Ovary (tissue), 9 donors: ENCODE results near the gene NHS. TPM values are rescaled to one million over a fixed set of nuclear protein-coding genes. Genes with fewer than 3 reads are reported as not detected.

Experiments used
- DNase-seq, 5 donors: peaks; one replicate each; pipeline ENCODE4 v3.0.0-alpha.2; 2019 to 2020
- H3K27ac ChIP-seq, 2 donors: fragments of 200-600 bp; one replicate each; pipeline versions ENCODE4 v1.5.1 to v1.8.0; 2019 to 2022
- H3K27me3 ChIP-seq: fragments of 200-600 bp; one replicate; pipeline ENCODE4 v1.8.0; 2022
- H3K36me3 ChIP-seq: fragments of 200-600 bp; sonication (generic); one replicate; pipeline ENCODE4 v1.5.1; 2019
- H3K4me1 ChIP-seq: one replicate; pipeline ENCODE4 v1.8.1; 2013; ENCODE audit warnings: mild to moderate bottlenecking, moderate library complexity; ENCODE audit not compliant: insufficient read depth
- H3K4me3 ChIP-seq: fragments of 200-600 bp; sonication (generic); one replicate; pipeline ENCODE4 v1.5.1; 2017
- H3K9me3 ChIP-seq, 2 donors: fragments of 200-600 bp in 1 of 2; sonication (generic) in 1 of 2; one replicate each; pipeline versions ENCODE4 v1.5.1 to v1.8.1; 2013 to 2019; ENCODE audit warnings: mild to moderate bottlenecking in 1 of 2, moderate library complexity in 1 of 2
- EP300 ChIP-seq: sonication (generic); formaldehyde crosslinking; IDR thresholded peaks from one replicate; pipeline ENCODE4 v1.6.1; 2017; ENCODE audit warnings: antibody characterized with exemption
- POLR2A ChIP-seq: fragments of 450-650 bp; IDR thresholded peaks from one replicate; pipeline ENCODE4 v1.6.1; 2017; ENCODE audit warnings: antibody characterized with exemption, mild to moderate bottlenecking, moderate library complexity
- WGBS, 3 donors: extraction: QIAGEN DNeasy Blood & Tissue Kit in 1 of 3; methylation state at CpG; one replicate each; pipeline versions ENCODE4 v1.1.5 to v1.1.7; 2013 to 2017; 5-methylcytosine and 5-hydroxymethylcytosine counted together
- intact Hi-C, 4 donors: fragments of 100-400 bp; cut with DNase I; formaldehyde crosslinking; loops; one replicate each; pipeline versions ENCODE4 v1.11.0 to v1.15.1; 2022 to 2023
- polyA plus RNA-seq, 2 donors: library from polyadenylated mRNA; stranded (reverse); fragments of 200-250 nt in 1 of 2; fragments of 350-450 nt in 1 of 2; fragmentation: Illumina TruSeq in 1 of 2; extraction: RNeasy Lipid Tissue Mini Kit (QIAGEN cat#74804) in 1 of 2; gene quantifications; one replicate each; pipeline ENCODE4 v1.2.3, GENCODE V29; 2013 to 2014
- total RNA-seq, 7 donors: library from RNA; depleted of rRNA in 2 of 7; stranded (reverse); fragments of >200 nt in 2 of 7; fragmentation: NEBNext Ultra II Directional in 3 of 7; extraction: Animal tissue kit (Norgen Biotek cat#: 25700) in 3 of 7; gene quantifications; one replicate each; pipeline versions ENCODE4 v1.1.0 to v1.2.4, GENCODE V29; 2016 to 2023
- TF ChIP-seq, protein P1 (sequence below), 3 donors: fragments of 450-650 bp in 2 of 3; fragments of 200-600 bp in 1 of 3; IDR thresholded peaks; one replicate each; pipeline versions ENCODE4 v1.5.1 to v1.8.0; 2016 to 2022; ENCODE audit warnings: antibody characterized with exemption in 3 of 3, mild to moderate bottlenecking in 1 of 3
- donor health status: DM: no; HTN: no; CAD: no; lungs with moderate emphysema.
- donor health status: DM: no; HTN: no; CAD: no.
- donor health status: Bipolar disorder and iron deficiency.
- donor health status: DM: yes; HTN: yes; CAD: no.
- donor health status: DM: no; HTN: no; CAD: no.
- donor health status: DM: yes; HTN: yes; CAD: no.

The NHS gene
- total and polyA plus RNA-seq, 9 donors, result 2.3 to 9.5 (median 6.7) TPM

DNA sequence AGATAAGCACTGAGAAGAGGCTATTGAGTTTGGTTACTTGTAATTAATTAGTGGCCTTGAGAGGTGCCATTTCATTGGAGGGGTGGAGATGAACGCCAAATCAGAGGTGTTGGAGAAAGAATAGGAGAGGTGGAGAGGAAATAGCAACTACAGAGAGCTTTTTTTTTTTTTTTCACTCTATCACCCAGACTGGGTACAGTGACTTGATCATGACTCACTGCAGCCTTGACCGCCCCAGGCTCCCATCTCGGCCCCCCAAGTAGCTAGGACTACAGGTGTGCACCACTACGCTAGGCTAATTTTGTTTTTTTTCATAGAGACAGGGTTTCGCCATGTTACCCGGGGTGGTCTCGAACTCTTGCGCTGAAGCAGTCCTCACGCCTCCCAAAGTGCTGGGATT is 5.2 kb downstream of the NHS start:
- Histone ChIP-seq H3K27me3 (no peaks in the 10 kb centered on the region), H3K9me3 (no peaks in the 10 kb centered on the region), H3K4me1 (no peaks in the 10 kb centered on the region), H3K27ac (no peak overlapping the region), H3K4me3 (no peak overlapping the region), H3K36me3 (no peaks in the 10 kb centered on the region)
- TF ChIP-seq EP300, result no peak
- TF ChIP-seq POLR2A, result no peak
- TF ChIP-seq, protein P1, sequence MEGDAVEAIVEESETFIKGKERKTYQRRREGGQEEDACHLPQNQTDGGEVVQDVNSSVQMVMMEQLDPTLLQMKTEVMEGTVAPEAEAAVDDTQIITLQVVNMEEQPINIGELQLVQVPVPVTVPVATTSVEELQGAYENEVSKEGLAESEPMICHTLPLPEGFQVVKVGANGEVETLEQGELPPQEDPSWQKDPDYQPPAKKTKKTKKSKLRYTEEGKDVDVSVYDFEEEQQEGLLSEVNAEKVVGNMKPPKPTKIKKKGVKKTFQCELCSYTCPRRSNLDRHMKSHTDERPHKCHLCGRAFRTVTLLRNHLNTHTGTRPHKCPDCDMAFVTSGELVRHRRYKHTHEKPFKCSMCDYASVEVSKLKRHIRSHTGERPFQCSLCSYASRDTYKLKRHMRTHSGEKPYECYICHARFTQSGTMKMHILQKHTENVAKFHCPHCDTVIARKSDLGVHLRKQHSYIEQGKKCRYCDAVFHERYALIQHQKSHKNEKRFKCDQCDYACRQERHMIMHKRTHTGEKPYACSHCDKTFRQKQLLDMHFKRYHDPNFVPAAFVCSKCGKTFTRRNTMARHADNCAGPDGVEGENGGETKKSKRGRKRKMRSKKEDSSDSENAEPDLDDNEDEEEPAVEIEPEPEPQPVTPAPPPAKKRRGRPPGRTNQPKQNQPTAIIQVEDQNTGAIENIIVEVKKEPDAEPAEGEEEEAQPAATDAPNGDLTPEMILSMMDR (IDR thresholded peaks at IDR 0.05), result no peak
- 86 to 90% (median 88%) methylated on average over 9 of the region's 9 CpGs for WGBS, 3 donors
- intact Hi-C loops, result no loop called here
- no peak for DNase-seq

DNA sequence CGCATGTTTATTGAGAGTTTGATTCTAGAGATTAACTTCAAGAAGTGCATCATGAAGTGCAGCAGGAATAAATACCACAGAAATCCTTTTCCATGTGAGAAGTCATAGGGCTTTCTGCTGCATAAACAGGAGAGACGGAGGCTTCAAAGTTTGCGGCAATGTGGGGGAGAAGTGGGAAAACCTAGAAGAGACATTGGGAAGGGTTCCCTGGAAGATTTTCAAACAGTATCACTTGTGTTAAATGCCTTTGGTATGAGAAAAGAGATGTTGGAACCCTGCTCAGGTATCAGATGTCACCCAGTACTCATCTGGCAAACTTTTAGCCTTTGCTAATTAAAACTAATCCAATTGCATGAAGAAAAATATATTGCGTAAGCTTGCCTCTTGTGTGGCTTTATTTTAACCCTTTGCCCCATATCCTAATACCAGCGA is 15.4 kb downstream of the NHS start:
- Histone ChIP-seq H3K27ac (no peak overlapping the region), H3K4me3 (no peak overlapping the region), H3K4me1 (no peaks in the 10 kb centered on the region), H3K36me3 (no peaks in the 10 kb centered on the region), H3K9me3 (no peaks in the 10 kb centered on the region), H3K27me3 (no peaks in the 10 kb centered on the region)
- DNase-seq, result no peak
- intact Hi-C loops, result no loop called here
- no peak for TF ChIP-seq EP300
- TF ChIP-seq, protein P1 (IDR thresholded peaks at IDR 0.05), result no peak
- no peak for TF ChIP-seq POLR2A
- 52 to 80% (median 65%) methylated on average over 5 of the region's 5 CpGs for WGBS, 3 donors

DNA sequence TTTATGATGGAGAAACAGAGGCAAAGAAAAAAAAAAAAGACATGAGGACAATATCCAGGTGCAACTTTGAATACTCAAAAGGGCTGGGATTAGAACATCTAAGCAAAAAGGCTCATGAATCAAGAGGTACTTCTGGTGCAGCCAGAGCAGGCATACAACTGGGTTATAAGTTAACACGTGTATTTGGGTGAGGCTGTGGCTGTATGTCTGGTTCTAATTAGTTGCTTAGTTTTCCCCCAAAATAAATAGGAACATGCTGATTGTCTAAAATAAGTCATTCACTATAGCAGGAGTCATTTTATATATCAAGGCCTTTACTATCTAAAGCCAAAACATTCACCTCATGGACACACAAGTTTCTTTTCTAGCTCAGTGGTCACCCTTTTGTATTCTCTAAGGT is 20.2 kb downstream of the NHS start:
- intact Hi-C loops, result no loop called here
- Histone ChIP-seq H3K36me3 (no peaks in the 10 kb centered on the region), H3K27ac (no peak overlapping the region), H3K9me3 (no peaks in the 10 kb centered on the region), H3K4me1 (no peaks in the 10 kb centered on the region), H3K27me3 (no peaks in the 10 kb centered on the region), H3K4me3 (no peak overlapping the region)
- 38 to 63% (median 41%) methylated on average over 1 of the region's 1 CpG for WGBS, 3 donors
- DNase-seq, result no peak
- TF ChIP-seq, protein P1 (IDR thresholded peaks at IDR 0.05), result no peak
- TF ChIP-seq EP300 (no peak), POLR2A (no peak)

DNA sequence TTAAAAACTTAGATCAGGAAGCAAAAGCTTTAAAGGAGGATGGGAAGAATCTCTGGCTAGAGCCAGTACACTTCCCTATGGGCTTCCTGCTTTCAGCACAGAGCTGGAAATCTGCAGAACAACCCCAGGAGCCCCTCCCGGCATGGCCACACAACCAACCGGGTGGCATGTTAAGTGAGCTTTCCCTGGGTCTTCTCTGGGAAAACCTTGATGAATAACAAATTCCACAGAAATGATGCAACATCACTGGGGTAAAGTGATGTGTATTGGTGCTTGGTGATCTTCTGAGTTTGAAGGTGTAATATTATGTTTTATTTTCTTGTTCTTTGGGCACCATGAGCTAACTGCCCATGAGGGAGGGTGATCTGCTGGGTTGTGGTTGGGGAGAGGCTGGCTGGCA is 22.1 kb downstream of the NHS start:
- Histone ChIP-seq H3K27ac (no peak overlapping the region), H3K4me3 (no peak overlapping the region), H3K27me3 (no peaks in the 10 kb centered on the region), H3K4me1 (no peaks in the 10 kb centered on the region), H3K9me3 (no peaks in the 10 kb centered on the region), H3K36me3 (no peaks in the 10 kb centered on the region)
- TF ChIP-seq POLR2A (no peak), EP300 (no peak)
- TF ChIP-seq, protein P1 (IDR thresholded peaks at IDR 0.05), result no peak
- WGBS, 3 donors, result 76 to 90% (median 80%) methylated on average over 2 of the region's 2 CpGs
- DNase-seq, result no peak
- intact Hi-C loops, result no loop called here
